Choroid plexus epithelial cell (primary cell): Measurements from ENCODE around the gene AJAP1.

Experiments
- DNase-seq: peaks from one replicate; pipeline ENCODE4 v3.0.0-alpha.2; 2010; ENCODE audit warnings: low read depth
- H3K4me3 ChIP-seq: 2 replicates; pipeline ENCODE4 v1.5.1; 2011; ENCODE audit warnings: low read depth, mild to moderate bottlenecking, control low read depth, low read length, moderate library complexity
- TF ChIP-seq, protein P1 (sequence below): conservative IDR thresholded peaks from 2 replicates; pipeline ENCODE4 v1.5.1; 2011; ENCODE audit warnings: low read depth, mild to moderate bottlenecking, control low read depth, inconsistent platforms, low read length, moderate library complexity

The AJAP1 gene

DNA sequence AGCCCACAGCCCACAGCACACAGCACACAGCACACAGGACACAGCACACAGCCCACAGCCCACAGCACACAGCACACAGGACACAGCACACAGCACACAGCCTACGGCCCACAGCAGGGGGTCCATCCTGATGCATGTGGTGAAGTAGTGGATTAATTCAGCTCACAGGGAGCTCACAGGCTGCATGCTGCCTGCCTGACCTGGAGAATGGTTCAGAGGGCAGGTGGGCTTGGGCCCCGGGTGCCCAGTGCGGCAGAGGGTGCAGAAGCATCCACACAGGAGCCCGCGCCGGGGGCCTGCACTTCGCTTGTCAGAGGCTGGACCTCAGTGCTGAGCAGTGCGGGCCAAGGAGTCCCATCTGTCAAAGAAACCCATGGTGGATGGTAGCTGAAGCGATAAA, 21.1 kb upstream of the AJAP1 start:
- TF ChIP-seq, protein P1, sequence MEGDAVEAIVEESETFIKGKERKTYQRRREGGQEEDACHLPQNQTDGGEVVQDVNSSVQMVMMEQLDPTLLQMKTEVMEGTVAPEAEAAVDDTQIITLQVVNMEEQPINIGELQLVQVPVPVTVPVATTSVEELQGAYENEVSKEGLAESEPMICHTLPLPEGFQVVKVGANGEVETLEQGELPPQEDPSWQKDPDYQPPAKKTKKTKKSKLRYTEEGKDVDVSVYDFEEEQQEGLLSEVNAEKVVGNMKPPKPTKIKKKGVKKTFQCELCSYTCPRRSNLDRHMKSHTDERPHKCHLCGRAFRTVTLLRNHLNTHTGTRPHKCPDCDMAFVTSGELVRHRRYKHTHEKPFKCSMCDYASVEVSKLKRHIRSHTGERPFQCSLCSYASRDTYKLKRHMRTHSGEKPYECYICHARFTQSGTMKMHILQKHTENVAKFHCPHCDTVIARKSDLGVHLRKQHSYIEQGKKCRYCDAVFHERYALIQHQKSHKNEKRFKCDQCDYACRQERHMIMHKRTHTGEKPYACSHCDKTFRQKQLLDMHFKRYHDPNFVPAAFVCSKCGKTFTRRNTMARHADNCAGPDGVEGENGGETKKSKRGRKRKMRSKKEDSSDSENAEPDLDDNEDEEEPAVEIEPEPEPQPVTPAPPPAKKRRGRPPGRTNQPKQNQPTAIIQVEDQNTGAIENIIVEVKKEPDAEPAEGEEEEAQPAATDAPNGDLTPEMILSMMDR = no peak
- no peak for DNase-seq
- no peak overlapping the region for H3K4me3 ChIP-seq

- H3K4me3 ChIP-seq = no peak overlapping the region
- DNase-seq = no peak
- TF ChIP-seq, protein P1 = no peak
These were observed 20.1 kb upstream of the AJAP1 start for GRCh38 chr1:4634156-4634792.

DNA sequence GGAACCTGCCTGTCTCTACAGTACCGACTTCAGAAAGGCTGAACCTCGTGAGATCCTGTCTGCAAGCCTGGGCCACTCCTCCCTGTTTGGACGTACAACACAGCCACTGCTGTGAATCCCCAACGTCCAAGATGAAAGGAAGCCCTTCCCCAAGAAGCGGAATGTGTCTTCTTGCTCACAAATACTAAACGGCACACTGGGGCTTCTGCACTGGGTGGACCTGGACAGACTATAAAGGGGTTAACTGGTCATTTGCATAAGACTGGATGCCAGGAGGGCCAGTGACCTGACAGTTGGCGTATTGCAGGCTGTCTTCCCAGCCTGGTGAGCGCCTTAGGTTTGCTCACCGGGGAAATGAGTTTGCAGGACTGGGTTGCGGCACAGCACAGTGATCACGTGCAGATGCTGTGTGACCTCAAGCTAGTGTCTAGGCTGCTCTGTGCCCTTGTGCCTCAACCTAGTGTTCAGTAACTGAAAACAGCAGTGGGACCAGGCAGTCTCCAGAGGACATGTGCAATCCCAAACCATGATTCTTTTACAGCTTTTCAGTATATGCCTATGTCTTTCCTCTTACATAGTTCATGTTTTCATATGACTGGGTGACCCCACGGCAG, 19.5 kb upstream of the AJAP1 start:
- no peak for DNase-seq
- TF ChIP-seq, protein P1 = no peak
- no peak overlapping the region for H3K4me3 ChIP-seq

- H3K4me3 ChIP-seq = no peak overlapping the region
- no peak for DNase-seq
- TF ChIP-seq, protein P1 = no peak
These were observed 18.2 kb upstream of the AJAP1 start for GRCh38 chr1:4636186-4636585.

DNA sequence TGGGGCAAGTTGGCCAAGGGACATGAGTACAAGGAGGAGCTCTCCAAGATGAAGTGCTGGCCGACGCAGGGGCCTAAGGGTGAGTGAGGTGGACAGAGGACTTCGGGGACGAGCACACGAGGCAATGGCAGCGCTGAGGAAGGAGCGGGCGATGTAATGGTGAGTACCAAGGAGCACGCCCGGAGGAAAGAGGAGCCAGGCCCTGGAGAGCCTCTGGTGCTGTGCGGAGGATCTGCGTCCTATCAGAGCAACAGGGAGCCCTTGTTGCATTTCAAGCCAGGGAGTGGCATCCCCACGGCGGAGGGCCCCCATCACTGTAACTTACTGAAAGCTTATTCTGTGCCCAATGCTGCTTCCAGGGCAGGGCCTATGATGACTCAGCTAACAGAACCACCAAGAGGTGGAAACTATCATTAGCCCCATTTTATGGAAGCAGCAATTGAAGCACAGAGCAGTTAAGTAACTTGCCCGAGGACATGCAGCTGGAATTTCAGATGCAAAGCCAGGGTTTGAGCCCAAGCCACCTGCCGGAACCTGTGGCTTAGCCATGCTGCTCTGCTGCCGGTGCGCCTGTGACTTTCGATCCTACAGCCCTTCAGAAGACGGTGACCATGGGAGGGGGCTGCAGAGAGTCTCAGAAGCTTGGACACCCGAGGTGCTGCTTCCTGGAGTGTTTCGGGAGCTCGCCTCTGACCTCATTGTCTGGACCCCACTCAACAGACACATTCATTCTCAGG, 17.6 kb upstream of the AJAP1 start:
- no peak for DNase-seq
- no peak overlapping the region for H3K4me3 ChIP-seq
- TF ChIP-seq, protein P1 = no peak

DNA sequence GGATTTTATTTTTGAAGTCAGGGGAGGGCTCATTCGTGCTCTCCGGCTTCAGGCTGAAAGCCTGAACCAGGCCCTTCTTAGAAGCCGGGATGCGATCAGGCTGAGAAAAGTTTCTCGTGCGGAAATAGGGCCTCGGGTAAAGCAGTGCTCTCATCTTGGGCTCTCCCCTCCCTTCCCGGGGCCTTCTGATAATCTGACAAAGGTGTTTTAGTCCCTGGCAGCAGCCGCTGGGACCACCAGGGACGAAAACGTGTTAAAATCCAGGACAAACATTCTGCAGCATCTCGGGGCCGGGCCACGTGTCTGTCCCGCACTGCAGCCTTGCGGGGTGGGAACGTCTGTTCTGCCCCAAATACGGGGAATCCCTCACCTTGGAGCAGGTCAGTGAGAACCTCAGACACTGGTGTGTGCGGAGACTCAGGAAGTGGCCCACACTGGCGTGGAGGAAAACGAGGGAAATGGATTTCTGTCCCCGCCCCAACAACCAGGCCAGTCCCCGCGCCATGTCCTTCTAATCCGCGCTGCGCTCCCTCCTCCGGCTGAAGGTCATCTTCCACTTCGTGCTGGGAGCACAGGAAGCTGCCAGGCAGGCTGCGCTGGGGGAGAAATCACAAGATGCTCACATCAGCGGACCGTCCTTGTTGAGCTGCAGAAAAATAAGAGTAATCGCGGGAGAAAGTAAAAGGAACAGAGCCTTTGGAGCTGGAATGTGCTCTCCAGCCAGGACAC, 16.6 kb upstream of the AJAP1 start:
- H3K4me3 ChIP-seq = no peak overlapping the region
- no peak for DNase-seq
- TF ChIP-seq, protein P1 = no peak
